Measurements from ENCODE around the gene PCSK7. TPM values are rescaled to one million over a fixed set of nuclear protein-coding genes. Genes with fewer than 3 reads are reported as not detected.

Gene PCSK7
- total and polyA plus RNA-seq, 10 of the 15 experiments (the other 5 are each of a cell fraction or from before 2014, with no cell fraction given): 5.5 to 81.5 (median 51.6) TPM

- SMC1A ChIA-PET (ENCODE audit: uncharacterized antibody, unreplicated experiment): interaction anchor here (0.6 to 6.9 kb wide), 21 partner anchors 8 to 393 kb away, joined by 3 to 187 read pairs (median 5); partner anchors contain the start of genes PAFAH1B2, PCSK7, RNF214 and SIK3
- peaks cover 22% of the 10 kb centered on the region for H3K4me1 ChIP-seq (ENCODE audit: control insufficient read depth, insufficient read depth, low read length)
- ATAC-seq (peak; percentile 66), FAIRE-seq (peak; percentile 85), DNase-seq (ENCODE audit: low read depth, low spot score) (peak; percentile 46)
- in situ Hi-C loops (cut with MboI) (no loop called here), intact Hi-C loops (cut with micrococcal nuclease; ENCODE audit: unreplicated experiment) (loop anchor here (1.0 kb wide), 1 partner anchor 45 kb away; no protein-coding TSS in a partner anchor)
- H3K36me3 ChIP-seq (ENCODE audit: control insufficient read depth in 2 of 2, insufficient read depth in 2 of 2, low read length in 1 of 2): peaks cover 2 to 8% of the 10 kb centered on the region in 2 experiments; a peak in 3 of 4 replicates
- H3K4me3 ChIP-seq: no peak overlapping the region
- H3K27me3 ChIP-seq (replicated peaks in 1 of 2; ENCODE audit: control insufficient read depth in 2 of 2, insufficient read depth in 2 of 2, low read length in 1 of 2): no peaks in the 10 kb centered on the region
- peak overlapping the region; percentile 77 for H3K4me2 ChIP-seq (ENCODE audit: control insufficient read depth, insufficient read depth)
- peak overlapping the region; percentile 73 for H3K27ac ChIP-seq (ENCODE audit: control insufficient read depth, insufficient read depth)
- H3K9me3 ChIP-seq (replicated peaks; ENCODE audit: control insufficient read depth, insufficient read depth, low read length): no peaks in the 10 kb centered on the region
- CTCF ChIA-PET: interaction anchor here (0.6 to 10.3 kb wide), 44 partner anchors 8 to 448 kb away, joined by 3 to 422 read pairs (median 6); partner anchors contain the start of genes APOA5, CEP164, PAFAH1B2 and PCSK7
- POLR2A ChIA-PET: interaction anchor here (0.5 to 5.5 kb wide), 10 partner anchors 9 to 634 kb away, joined by 3 to 51 read pairs (median 6); partner anchors contain the start of genes PAFAH1B2, PCSK7 and RNF214
- H2AFZ ChIP-seq (ENCODE audit: control insufficient read depth, low read depth, low read length): peak overlapping the region; percentile 64
- RAD21 ChIA-PET (ENCODE audit: unreplicated experiment): interaction anchor here (0.6 to 6.9 kb wide), 20 partner anchors 8 to 807 kb away, joined by 3 to 159 read pairs (median 4); partner anchors contain the start of genes CEP164, PAFAH1B2, PCSK7 and RNF214
- 37% methylated on average over 22 of the region's 22 CpGs for WGBS (ENCODE audit: insufficient coverage, insufficient replicate concordance, low lambda C conversion rate, missing lambda C conversion rate)
- peaks cover 8% of the 10 kb centered on the region for H3K79me2 ChIP-seq (ENCODE audit: control insufficient read depth, insufficient read depth, low read length)
- BruUV-seq (replicated peaks): no TSS peak
- no peaks in the 10 kb centered on the region for H4K20me1 ChIP-seq (ENCODE audit: control insufficient read depth, insufficient read depth)
- peak overlapping the region; percentile 87; the same call in 1 of the 2 replicates for H3K9ac ChIP-seq (ENCODE audit: control insufficient read depth, insufficient read depth, low read length)
- TF ChIP-seq CHD2 (IDR thresholded peaks at IDR 0.05; ENCODE audit: borderline replicate concordance, low read depth, low read length): no peak; the same call in 1 of the 2 replicates
- TF ChIP-seq FOS (IDR thresholded peaks at IDR 0.05; ENCODE audit: borderline replicate concordance, extremely low read depth, insufficient read length): no peak
- TF ChIP-seq NBN (IDR thresholded peaks at IDR 0.05): peak; percentile 54; the same call in 1 of the 2 replicates
- 0 out of 3 replicates have a peak, but pooled peaks have one; percentile 46 for TF ChIP-seq POU2F2 (IDR thresholded peaks at IDR 0.05; ENCODE audit: borderline replicate concordance, low read depth, low read length)
- TF ChIP-seq, protein P1, sequence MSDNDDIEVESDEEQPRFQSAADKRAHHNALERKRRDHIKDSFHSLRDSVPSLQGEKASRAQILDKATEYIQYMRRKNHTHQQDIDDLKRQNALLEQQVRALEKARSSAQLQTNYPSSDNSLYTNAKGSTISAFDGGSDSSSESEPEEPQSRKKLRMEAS (IDR thresholded peaks at IDR 0.05; ENCODE audit: low read depth, low read length): peak; percentile 86
- no peak for TF ChIP-seq BCLAF1 (IDR thresholded peaks at IDR 0.05)
- no peak for TF ChIP-seq ZNF207 (IDR thresholded peaks at IDR 0.05; ENCODE audit: borderline replicate concordance)
- peak; percentile 68; the same call in 1 of the 2 replicates for TF ChIP-seq SIN3A (IDR thresholded peaks at IDR 0.05; ENCODE audit: low read depth, low read length)
- TF ChIP-seq HDGF (IDR thresholded peaks at IDR 0.05): peak; percentile 84; the same call in 1 of the 2 replicates
- TF ChIP-seq RUNX3 (IDR thresholded peaks at IDR 0.05; ENCODE audit: low read length): peak; percentile 76
- TF ChIP-seq MEF2B (IDR thresholded peaks at IDR 0.05; ENCODE audit: partially characterized antibody, poor library complexity, severe bottlenecking): peak; percentile 7
- no peak for TF ChIP-seq E2F8 (IDR thresholded peaks at IDR 0.05; ENCODE audit: low read depth, partially characterized antibody)
Observed at GRCh38 chr11:117180661-117181585, 51.0 kb downstream of the PCSK7 start.

Measured in GM12878 (cell line).